Measurements from ENCODE around the gene IL1RL2. TPM values are rescaled to one million over a fixed set of nuclear protein-coding genes. Genes with fewer than 3 reads are reported as not detected.

Gene IL1RL2
- total and polyA plus RNA-seq, 4 donors: 0.98 to 2.0 (median 1.3) TPM

DNA sequence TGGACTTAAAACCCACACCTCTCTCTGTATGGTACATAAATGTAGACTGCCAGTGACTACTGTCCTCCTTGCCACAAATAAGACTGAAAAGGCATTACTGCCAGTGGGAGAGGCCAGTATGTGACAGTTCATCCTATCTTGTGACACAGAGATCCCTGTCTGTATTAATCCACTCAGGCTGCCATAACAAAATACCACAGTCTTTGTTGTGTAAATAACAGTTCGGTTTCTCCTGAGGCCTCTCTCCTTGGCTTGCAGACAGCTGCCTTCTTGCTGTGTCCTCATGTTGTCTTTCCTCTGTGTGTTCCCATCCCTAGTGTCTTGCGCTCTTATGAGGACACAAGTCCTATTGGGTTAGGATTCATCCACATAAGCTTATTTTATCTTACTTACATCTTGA lies 78.1 kb downstream of the IL1RL2 start:
- 82% methylated on average over 2 of the region's 2 CpGs for WGBS
- TF ChIP-seq, protein P1, sequence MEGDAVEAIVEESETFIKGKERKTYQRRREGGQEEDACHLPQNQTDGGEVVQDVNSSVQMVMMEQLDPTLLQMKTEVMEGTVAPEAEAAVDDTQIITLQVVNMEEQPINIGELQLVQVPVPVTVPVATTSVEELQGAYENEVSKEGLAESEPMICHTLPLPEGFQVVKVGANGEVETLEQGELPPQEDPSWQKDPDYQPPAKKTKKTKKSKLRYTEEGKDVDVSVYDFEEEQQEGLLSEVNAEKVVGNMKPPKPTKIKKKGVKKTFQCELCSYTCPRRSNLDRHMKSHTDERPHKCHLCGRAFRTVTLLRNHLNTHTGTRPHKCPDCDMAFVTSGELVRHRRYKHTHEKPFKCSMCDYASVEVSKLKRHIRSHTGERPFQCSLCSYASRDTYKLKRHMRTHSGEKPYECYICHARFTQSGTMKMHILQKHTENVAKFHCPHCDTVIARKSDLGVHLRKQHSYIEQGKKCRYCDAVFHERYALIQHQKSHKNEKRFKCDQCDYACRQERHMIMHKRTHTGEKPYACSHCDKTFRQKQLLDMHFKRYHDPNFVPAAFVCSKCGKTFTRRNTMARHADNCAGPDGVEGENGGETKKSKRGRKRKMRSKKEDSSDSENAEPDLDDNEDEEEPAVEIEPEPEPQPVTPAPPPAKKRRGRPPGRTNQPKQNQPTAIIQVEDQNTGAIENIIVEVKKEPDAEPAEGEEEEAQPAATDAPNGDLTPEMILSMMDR (IDR thresholded peaks at IDR 0.05; ENCODE audit: low read depth, low read length, missing input control): no peak
- no peak for TF ChIP-seq RAD21 (IDR thresholded peaks at IDR 0.05)
- no peak for TF ChIP-seq SP1 (IDR thresholded peaks at IDR 0.05)
- TF ChIP-seq, protein P2, sequence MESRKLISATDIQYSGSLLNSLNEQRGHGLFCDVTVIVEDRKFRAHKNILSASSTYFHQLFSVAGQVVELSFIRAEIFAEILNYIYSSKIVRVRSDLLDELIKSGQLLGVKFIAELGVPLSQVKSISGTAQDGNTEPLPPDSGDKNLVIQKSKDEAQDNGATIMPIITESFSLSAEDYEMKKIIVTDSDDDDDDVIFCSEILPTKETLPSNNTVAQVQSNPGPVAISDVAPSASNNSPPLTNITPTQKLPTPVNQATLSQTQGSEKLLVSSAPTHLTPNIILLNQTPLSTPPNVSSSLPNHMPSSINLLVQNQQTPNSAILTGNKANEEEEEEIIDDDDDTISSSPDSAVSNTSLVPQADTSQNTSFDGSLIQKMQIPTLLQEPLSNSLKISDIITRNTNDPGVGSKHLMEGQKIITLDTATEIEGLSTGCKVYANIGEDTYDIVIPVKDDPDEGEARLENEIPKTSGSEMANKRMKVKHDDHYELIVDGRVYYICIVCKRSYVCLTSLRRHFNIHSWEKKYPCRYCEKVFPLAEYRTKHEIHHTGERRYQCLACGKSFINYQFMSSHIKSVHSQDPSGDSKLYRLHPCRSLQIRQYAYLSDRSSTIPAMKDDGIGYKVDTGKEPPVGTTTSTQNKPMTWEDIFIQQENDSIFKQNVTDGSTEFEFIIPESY (IDR thresholded peaks at IDR 0.05): no peak
- no peak for TF ChIP-seq HNF4A (conservative IDR thresholded peaks at IDR 0.05)
- TF ChIP-seq GABPA (IDR thresholded peaks at IDR 0.05 in 1 of 2, conservative IDR thresholded peaks at IDR 0.05 in 1 of 2): no peak
- TF ChIP-seq, protein P3, sequence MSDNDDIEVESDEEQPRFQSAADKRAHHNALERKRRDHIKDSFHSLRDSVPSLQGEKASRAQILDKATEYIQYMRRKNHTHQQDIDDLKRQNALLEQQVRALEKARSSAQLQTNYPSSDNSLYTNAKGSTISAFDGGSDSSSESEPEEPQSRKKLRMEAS (IDR thresholded peaks at IDR 0.05): no peak
- TF ChIP-seq, protein P4, sequence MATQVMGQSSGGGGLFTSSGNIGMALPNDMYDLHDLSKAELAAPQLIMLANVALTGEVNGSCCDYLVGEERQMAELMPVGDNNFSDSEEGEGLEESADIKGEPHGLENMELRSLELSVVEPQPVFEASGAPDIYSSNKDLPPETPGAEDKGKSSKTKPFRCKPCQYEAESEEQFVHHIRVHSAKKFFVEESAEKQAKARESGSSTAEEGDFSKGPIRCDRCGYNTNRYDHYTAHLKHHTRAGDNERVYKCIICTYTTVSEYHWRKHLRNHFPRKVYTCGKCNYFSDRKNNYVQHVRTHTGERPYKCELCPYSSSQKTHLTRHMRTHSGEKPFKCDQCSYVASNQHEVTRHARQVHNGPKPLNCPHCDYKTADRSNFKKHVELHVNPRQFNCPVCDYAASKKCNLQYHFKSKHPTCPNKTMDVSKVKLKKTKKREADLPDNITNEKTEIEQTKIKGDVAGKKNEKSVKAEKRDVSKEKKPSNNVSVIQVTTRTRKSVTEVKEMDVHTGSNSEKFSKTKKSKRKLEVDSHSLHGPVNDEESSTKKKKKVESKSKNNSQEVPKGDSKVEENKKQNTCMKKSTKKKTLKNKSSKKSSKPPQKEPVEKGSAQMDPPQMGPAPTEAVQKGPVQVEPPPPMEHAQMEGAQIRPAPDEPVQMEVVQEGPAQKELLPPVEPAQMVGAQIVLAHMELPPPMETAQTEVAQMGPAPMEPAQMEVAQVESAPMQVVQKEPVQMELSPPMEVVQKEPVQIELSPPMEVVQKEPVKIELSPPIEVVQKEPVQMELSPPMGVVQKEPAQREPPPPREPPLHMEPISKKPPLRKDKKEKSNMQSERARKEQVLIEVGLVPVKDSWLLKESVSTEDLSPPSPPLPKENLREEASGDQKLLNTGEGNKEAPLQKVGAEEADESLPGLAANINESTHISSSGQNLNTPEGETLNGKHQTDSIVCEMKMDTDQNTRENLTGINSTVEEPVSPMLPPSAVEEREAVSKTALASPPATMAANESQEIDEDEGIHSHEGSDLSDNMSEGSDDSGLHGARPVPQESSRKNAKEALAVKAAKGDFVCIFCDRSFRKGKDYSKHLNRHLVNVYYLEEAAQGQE (IDR thresholded peaks at IDR 0.05): no peak
- TF ChIP-seq RXRA (IDR thresholded peaks at IDR 0.05): no peak
- TF ChIP-seq FOXA1 (IDR thresholded peaks at IDR 0.05): no peak
- no peak for TF ChIP-seq JUND (IDR thresholded peaks at IDR 0.05)
- no peak for TF ChIP-seq HNF4G (IDR thresholded peaks at IDR 0.05)
- TF ChIP-seq TAF1 (conservative IDR thresholded peaks at IDR 0.05): no peak
- TF ChIP-seq EGR1 (IDR thresholded peaks at IDR 0.05; ENCODE audit: low read depth in 2 of 2): no peak
- peaks cover 0 to 3% (median 0%) of the 10 kb centered on the region in 4 donors for H3K27me3 ChIP-seq (ENCODE audit: control insufficient read depth in 4 of 4, insufficient read depth in 4 of 4, low read length in 3 of 4)
- no peaks in the 10 kb centered on the region for H3K36me3 ChIP-seq (ENCODE audit: control insufficient read depth in 4 of 4, insufficient read depth in 3 of 4, low read depth in 1 of 4, low read length in 3 of 4)
- H3K4me3 ChIP-seq (ENCODE audit: low read depth in 1 of 3, low read length in 3 of 3): no peak overlapping the region
- H3K9me3 ChIP-seq (ENCODE audit: control insufficient read depth in 4 of 4, low read length in 3 of 4): no peaks in the 10 kb centered on the region
- DNase-seq (ENCODE audit: low spot score): no peak
- H3K27ac ChIP-seq (ENCODE audit: low read depth in 1 of 2, low read length in 2 of 2): no peak overlapping the region
- H3K4me1 ChIP-seq (ENCODE audit: control insufficient read depth in 4 of 4, insufficient read depth in 4 of 4, low read length in 3 of 4): no peaks in the 10 kb centered on the region
- H3K9ac ChIP-seq (ENCODE audit: low read depth in 1 of 2, low read length in 2 of 2): no peak overlapping the region

DNA sequence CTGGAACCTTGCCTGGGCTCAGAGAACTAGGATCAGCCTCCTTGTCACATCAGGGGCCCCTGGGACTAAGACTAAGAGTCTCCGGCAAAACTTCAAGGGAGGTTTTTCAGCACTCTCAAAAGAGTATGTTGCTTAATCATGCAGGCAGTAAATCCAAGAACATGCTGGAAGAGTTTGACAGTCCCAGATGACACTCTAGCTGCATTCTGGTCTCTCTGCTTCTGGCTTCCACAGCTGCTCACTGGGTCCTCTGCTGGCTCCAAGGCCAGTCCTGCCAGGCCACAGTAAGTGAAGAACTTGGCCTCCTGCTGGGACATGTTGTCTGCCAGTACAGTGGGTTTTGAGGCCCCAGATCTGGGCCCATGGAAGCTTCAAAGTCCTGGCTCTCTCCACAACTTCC lies 79.4 kb downstream of the IL1RL2 start:
- Histone ChIP-seq H3K27ac (ENCODE audit: low read depth in 1 of 2, low read length in 2 of 2) (no peak overlapping the region), H3K27me3 (ENCODE audit: control insufficient read depth in 4 of 4, insufficient read depth in 4 of 4, low read length in 3 of 4) (peaks cover 0 to under 1% (median 0%) of the 10 kb centered on the region in 4 donors), H3K9me3 (ENCODE audit: control insufficient read depth in 4 of 4, low read length in 3 of 4) (no peaks in the 10 kb centered on the region), H3K4me1 (ENCODE audit: control insufficient read depth in 4 of 4, insufficient read depth in 4 of 4, low read length in 3 of 4) (no peaks in the 10 kb centered on the region), H3K9ac (ENCODE audit: low read depth in 1 of 2, low read length in 2 of 2) (no peak overlapping the region), H3K36me3 (ENCODE audit: control insufficient read depth in 4 of 4, insufficient read depth in 3 of 4, low read depth in 1 of 4, low read length in 3 of 4) (no peaks in the 10 kb centered on the region), H3K4me3 (ENCODE audit: low read depth in 1 of 3, low read length in 3 of 3) (no peak overlapping the region)
- DNase-seq (ENCODE audit: low spot score): no peak
- 95% methylated on average over 1 of the region's 1 CpG for WGBS
- TF ChIP-seq FOXA1 (IDR thresholded peaks at IDR 0.05) (no peak), EGR1 (IDR thresholded peaks at IDR 0.05; ENCODE audit: low read depth in 2 of 2) (no peak), FOXA2 (IDR thresholded peaks at IDR 0.05) (no peak), HNF4G (IDR thresholded peaks at IDR 0.05) (no peak), SP1 (IDR thresholded peaks at IDR 0.05) (no peak), JUND (IDR thresholded peaks at IDR 0.05) (no peak), HNF4A (conservative IDR thresholded peaks at IDR 0.05) (no peak), RXRA (IDR thresholded peaks at IDR 0.05) (no peak), RAD21 (IDR thresholded peaks at IDR 0.05) (no peak)
- TF ChIP-seq, protein P5, sequence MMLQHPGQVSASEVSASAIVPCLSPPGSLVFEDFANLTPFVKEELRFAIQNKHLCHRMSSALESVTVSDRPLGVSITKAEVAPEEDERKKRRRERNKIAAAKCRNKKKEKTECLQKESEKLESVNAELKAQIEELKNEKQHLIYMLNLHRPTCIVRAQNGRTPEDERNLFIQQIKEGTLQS (IDR thresholded peaks at IDR 0.05): no peak
- TF ChIP-seq, protein P4 (IDR thresholded peaks at IDR 0.05): no peak
- TF ChIP-seq, protein P2 (IDR thresholded peaks at IDR 0.05): no peak
